Measurements from ENCODE around the gene TAF6.

TAF6 gene

DNA sequence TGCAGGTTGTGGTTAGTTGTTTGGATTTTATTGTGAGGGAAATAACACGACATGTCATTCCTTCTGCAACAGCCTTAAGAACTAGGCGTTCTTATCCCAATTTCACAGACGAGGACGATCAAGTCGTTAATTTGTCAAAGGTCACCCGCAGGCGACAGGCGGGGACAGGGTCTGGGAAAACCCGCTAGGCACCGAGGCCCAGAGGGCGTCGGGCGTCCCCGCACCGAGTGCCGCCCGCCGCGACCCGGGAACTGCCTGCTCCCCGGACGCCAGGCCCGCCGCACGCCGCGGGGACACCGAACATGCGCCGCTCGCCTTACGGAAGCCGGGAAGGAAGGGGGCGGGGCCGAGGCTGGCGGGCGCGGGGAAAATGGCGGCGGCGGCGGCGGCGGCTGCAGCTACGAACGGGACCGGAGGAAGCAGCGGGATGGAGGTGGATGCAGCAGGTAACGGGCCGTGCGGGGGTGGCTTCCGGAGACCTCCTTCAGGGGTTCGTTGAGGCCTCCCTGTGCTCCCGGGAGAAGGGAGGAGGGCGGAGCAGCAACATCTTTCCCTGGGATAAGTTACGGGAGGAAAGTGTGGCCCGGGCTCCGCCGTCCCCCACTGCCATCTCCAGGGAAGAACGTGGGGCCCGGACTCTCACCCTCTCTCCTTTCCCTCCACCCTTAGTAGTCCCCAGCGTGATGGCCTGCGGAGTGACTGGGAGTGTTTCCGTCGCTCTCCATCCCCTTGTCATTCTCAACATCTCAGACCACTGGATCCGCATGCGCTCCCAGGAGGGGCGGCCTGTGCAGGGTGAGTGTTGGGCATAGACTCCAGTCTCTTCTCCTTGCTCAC, 30.3 kb downstream of the TAF6 start, which contains the start of gene COPS6:
Gene COPS6 (plus strand): TSS at position 349 of the 837 bp plus-strand sequence. CDS start 22 bp downstream, at position 371.
- peak within 1 kb of the TSS; percentile 87 for H3K4me3 ChIP-seq (ENCODE audit: low read length)
- no peak for TF ChIP-seq ZNF274 (IDR thresholded peaks at IDR 0.05; ENCODE audit: low read depth, low read length)

DNA sequence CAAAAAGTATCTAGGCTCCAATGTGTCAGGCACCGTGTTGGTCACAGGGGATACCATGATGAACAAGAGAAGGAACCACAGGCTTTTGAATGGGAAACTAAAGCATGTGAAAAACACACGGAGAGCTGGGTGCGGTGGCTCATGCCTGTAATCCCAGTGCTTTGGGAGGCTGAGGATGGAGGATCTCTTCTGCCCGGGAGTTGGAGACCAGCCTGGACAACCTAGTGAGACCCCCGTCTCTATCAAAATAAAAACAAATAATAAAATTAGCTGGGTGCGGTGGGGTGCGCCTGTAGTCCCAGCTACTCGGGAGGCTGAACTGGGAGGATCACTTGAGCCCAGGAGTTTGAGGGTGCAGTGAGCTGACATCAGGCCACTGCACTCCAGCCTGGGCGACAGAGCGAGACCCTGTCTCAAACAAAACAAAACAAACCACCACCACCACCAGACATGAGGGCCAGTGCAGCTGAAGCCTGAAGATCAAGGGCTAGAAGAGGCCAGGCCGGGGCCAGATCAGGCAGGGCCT, 31.0 kb downstream of the TAF6 start:
- no peak for TF ChIP-seq ZNF274 (IDR thresholded peaks at IDR 0.05; ENCODE audit: low read depth, low read length)
- H3K4me3 ChIP-seq (ENCODE audit: low read length): peak overlapping the region; percentile 87; the same call in 1 of the 2 replicates

DNA sequence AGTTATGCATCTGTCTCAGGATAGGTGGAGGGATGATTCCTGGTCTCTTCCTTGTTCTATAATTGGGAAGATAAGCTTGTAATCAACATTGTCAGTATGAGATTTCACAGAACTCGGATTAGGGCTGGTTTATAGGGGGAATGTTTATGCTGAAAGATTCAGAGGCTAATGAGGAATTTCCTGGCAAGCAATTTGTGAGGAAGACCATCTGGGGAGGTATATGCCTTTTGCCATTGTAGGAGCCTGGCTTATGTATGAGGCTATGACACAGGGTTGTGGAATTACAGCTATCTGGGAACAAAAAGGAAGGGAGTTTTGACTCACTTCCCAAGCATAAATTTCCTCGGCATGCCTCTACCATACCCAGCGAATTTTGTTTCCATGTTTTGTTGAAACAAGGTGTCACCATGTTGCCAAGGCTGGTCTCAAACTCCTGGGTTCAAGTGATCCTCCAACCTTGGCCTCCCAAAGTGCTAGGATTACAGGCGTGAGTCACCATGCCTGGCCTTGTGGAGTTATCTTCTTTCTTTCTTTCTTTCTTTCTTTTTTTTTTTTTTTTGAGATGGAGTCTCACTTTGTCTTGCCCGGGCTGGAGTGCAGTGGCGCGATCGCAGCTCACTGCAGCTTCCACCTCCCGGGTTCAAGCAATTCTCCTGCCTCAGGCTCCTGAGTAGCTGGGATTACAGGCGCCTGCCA, 32.0 kb downstream of the TAF6 start:
- no peak overlapping the region for H3K4me3 ChIP-seq (ENCODE audit: low read length)
- no peak for TF ChIP-seq ZNF274 (IDR thresholded peaks at IDR 0.05; ENCODE audit: low read depth, low read length)

DNA sequence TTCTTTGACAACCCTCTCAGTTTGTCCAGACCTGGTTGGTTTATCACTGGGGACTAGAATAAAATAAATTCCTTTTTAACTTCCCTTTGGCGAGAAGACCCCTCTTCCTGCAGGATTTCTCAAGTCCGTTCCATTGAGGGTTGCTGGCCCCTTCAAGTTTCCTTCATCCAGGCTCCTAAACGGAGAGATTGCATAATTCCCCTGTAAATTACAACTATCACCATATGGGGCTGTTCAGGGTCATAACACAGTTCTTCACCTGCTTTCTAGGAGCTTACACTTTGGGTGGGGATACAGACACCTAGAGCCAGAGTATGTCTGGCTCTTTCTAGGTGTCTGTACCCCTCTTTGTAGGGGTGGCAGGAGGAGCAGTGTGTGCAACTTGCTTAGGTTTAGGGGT, 33.6 kb downstream of the TAF6 start:
- H3K4me3 ChIP-seq (ENCODE audit: low read length): no peak overlapping the region
- no peak for TF ChIP-seq ZNF274 (IDR thresholded peaks at IDR 0.05; ENCODE audit: low read depth, low read length)

DNA sequence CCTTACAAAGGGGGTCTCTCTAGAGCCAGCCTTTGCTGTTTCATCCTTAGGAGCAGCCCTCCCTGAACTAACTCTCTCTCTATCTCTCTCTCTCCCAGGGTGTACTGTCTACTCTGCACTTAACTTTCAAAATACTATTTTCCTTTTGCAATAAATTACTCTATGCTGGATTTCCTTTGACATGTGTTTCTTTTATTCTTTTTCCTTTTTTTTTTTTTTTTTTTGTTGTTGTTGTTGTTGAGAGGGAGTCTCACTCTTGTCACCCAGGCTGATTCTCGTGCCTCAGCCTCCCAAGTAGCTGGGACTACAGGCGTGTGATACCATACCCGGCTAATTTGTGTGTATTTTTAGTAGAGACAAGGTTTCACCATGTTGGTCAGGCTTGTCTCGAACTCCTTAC, 36.2 kb downstream of the TAF6 start:
- TF ChIP-seq ZNF274 (IDR thresholded peaks at IDR 0.05; ENCODE audit: low read depth, low read length): no peak
- H3K4me3 ChIP-seq (ENCODE audit: low read length): no peak overlapping the region

DNA sequence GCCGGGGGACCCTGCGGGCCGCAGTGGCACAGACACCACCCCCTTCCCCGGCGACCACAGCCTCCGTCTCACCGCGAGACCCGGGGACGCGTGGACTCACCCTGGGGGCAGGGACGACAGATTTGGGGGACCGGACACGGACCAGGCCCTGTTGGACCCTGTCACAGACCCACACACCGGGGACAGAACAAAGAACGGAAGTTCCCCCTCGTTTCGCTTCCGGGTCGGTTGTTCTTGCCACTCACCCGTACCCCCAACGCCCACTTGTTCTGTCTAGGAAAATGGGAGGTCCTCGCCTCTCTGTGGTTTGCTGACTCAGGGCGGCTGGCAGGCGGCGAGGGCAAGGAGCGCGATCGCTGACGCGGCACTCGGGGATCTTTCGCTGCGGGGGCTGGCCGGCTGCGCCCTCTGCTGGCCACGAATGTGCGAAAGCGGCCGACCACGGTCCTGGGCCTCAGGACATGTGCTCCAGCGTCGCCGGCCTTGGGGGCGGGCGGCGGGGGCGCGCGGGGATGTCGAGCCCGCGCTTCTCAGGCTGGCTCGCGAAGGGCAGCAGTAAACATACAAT, 37.5 kb downstream of the TAF6 start, which contains the start of gene ZNF3:
Gene ZNF3 (minus strand): TSS at position 189 of the 568 bp plus-strand sequence. CDS start 4,366 bp downstream, outside the sequence.
- no peak for TF ChIP-seq ZNF274 (IDR thresholded peaks at IDR 0.05; ENCODE audit: low read depth, low read length)

DNA sequence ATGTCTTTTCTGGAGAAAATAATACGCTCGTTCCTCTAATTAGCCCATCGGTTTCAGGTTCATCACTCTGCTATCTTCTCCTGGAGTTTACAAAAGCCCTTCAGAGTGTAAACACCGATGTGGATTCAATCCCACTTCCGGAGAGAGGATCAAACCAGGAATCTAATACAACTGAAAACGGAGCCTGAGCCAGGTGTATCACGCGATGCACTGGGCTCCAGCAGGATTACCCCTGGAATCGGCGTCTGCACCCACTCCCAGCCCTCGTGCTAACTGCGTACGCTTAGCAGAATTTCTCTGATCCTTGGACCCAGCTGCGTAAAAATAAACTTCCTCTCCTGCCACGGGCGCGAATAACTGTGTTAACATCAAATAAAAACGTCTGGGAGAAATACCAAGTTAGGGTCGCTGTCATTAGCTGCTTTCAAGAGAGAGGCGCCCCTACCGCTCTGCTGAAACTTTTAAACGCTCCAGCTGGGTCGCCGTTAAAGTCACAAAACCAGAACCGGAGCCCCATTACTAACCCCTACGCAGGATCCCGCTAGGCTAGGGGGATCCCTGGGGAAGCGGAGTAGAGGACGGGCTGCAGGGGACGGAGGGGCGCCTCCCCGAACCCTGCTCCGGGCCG, 38.1 kb downstream of the TAF6 start:
- TF ChIP-seq ZNF274 (IDR thresholded peaks at IDR 0.05; ENCODE audit: low read depth, low read length): no peak
- H3K4me3 ChIP-seq (ENCODE audit: low read length): peak overlapping the region; percentile 100

More for the DNA sequence above, 37.5 kb downstream of the TAF6 start, which contains the start of gene ZNF3:
- peak within 1 kb of the TSS; percentile 100 for H3K4me3 ChIP-seq (ENCODE audit: low read length)

DNA sequence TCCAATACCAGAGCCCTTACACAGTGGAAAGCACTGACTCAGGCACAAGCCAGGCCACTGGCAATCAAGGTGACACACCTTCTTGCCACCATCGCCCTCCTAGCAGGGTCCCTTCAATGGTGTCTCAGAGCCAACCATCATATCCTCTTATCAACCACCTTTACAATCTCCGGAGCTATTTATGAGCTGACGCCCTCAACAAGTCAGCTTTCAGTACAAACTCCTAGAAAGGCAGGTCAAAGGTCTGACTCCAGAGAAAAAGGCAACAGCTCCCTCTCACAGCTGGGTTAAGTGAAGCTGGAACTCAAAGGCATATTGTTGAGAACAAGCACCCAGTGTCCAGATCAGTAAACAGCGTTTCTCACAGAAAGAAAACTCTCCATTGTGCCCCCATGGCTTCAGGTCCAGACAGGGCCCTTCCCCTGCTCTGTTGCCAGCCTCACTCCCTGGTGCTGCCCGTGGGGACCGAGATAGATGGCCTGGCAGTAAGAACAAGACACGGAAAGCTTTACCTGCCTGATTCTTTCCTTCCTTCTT, 40.1 kb downstream of the TAF6 start:
- H3K4me3 ChIP-seq (ENCODE audit: low read length): no peak overlapping the region
- no peak for TF ChIP-seq ZNF274 (IDR thresholded peaks at IDR 0.05; ENCODE audit: low read depth, low read length)

DNA sequence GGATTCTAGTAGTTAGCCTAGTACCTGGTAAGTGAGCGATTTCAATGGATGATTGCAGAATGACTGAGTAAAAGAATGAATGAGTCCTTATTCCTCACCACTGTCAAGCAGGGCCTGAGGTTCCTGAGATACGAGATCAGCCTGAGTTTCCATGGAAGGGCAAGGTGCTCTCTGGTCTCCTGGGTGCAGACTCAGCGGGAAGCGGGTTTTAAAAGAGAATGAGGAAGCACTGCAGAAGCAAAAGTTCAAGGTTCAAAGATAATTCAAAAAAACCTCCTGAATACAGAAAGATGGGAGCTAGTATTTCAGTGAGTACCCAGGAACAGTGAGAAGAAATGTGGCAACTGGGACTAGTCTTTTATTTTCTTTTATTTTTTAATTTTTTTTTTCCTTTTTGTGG, 42.0 kb downstream of the TAF6 start:
- H3K4me3 ChIP-seq (ENCODE audit: low read length): no peak overlapping the region
- TF ChIP-seq ZNF274 (IDR thresholded peaks at IDR 0.05; ENCODE audit: low read depth, low read length): no peak

DNA sequence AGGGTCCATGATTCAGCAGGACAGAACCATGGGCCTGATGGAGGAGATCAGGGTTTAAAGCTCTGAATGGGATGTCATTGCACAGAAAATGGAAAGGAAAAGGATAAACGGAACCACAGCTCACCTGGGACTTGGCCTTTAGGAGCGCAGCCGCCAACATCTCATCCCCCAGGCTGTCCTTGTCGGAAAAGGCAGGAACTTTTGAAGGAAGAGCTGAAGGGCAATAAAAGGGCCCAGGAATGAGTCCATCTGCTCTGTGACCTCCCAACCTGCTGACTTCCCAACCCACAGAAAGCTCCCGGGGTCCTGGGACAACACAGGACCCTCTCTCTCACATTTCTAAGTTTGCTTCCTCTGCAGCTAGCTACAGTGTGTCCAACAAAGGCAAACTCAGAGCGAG, 43.7 kb downstream of the TAF6 start:
- no peak overlapping the region for H3K4me3 ChIP-seq (ENCODE audit: low read length)
- TF ChIP-seq ZNF274 (IDR thresholded peaks at IDR 0.05; ENCODE audit: low read depth, low read length): no peak

DNA sequence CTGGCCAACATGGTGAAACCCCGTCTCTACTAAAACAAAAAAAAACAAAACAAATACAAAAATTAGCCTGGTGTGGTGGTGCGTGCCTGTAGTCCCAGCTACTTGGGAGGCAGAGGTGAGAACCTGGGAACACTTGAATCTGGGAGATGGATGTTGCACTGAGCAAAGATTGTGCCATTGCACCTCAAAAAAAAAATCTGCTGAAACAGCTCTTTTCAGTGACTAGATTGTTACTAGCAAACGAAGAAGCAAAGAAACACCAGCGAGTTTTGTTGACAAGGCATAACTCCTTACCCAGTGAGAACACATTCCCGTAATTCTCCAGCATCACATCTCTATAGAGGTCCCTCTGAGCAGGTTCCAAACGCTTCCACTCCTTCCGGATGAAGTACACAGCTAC, 44.3 kb downstream of the TAF6 start:
- TF ChIP-seq ZNF274 (IDR thresholded peaks at IDR 0.05; ENCODE audit: low read depth, low read length): no peak
- H3K4me3 ChIP-seq (ENCODE audit: low read length): no peak overlapping the region

DNA sequence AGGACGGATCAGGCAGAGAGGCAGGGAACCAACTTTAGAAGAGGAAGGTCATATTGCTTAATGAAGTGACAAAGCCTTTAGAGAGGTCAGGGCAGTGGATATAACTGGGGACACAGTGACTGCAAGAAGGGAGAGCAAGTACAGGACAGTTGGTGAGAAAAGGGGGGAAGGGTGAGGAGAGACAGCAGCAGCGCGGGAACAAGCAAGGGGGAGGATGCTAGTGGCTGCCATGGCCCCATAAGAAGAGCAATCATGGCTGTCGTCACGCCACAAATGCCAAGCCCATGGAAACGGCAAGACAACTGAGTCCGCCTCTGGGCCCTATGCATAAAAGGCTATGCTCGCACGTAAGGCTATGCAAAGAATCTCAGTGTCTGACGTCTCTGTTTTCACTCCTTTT, 46.7 kb downstream of the TAF6 start:
- H3K4me3 ChIP-seq (ENCODE audit: low read length): no peak overlapping the region
- TF ChIP-seq ZNF274 (IDR thresholded peaks at IDR 0.05; ENCODE audit: low read depth, low read length): no peak

DNA sequence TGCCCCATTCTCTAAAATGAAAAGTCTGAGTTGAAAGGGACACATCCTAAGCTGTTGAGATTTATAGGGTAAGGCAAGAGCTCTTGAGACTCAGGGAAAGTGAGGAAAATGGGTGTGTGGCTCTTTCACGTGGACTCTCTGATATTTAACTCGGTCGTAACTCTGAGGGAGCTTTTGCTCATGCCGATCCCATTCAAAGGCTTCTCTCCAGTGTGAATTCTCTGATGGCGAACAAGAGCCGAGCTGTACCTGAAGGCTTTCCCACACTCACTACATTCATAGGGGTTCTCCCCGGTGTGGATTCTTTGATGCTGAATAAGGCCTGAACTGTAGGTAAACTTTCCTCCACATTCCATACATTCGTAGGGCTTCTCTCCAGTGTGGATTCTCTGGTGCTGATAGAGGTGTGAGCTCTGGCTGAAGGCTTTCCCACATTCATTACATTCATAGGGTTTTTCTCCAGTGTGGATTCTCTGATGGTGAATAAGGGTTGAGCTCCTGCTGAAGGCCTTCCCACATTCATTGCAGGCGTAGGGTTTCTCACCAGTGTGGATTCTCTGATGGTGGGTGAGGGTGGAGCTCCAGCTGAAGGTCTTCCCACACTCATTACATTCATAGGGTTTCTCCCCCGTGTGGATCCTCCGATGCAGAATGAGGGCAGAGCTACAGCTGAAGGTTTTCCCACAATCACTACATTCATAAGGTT, 48.0 kb downstream of the TAF6 start:
- peak; percentile 13; the same call in 1 of the 2 replicates for TF ChIP-seq ZNF274 (IDR thresholded peaks at IDR 0.05; ENCODE audit: low read depth, low read length)
- no peak overlapping the region for H3K4me3 ChIP-seq (ENCODE audit: low read length)
